Upper lobe of left lung (tissue), 4 donors: ENCODE measurements around the gene PLCXD1.

Experiments used
- EP300 ChIP-seq, 4 donors: sonication (generic); formaldehyde crosslinking; IDR thresholded peaks; one replicate each; pipeline ENCODE4 v1.5.1; 2017; ENCODE audit warnings: antibody characterized with exemption in 4 of 4, control low read depth in 2 of 4
- POLR2A ChIP-seq, 4 donors: fragments of 450-650 bp; IDR thresholded peaks; one replicate each; pipeline ENCODE4 v1.5.1; 2016 to 2017; ENCODE audit warnings: antibody characterized with exemption in 4 of 4, mild to moderate bottlenecking in 2 of 4
- POLR2AphosphoS5 ChIP-seq, 2 donors: sonication (generic); formaldehyde crosslinking; IDR thresholded peaks; one replicate each; pipeline ENCODE4 v1.5.1; 2017; ENCODE audit warnings: antibody characterized with exemption in 2 of 2
- TF ChIP-seq, protein P1 (sequence below), 6 experiments: fragments of 450-650 bp in 4 of 6; fragments of 200-600 bp in 2 of 6; sonication (generic) in 2 of 6; IDR thresholded peaks; one replicate each; pipeline ENCODE4 v1.5.1; 2016 to 2019; ENCODE audit warnings: antibody characterized with exemption in 6 of 6

DNA sequence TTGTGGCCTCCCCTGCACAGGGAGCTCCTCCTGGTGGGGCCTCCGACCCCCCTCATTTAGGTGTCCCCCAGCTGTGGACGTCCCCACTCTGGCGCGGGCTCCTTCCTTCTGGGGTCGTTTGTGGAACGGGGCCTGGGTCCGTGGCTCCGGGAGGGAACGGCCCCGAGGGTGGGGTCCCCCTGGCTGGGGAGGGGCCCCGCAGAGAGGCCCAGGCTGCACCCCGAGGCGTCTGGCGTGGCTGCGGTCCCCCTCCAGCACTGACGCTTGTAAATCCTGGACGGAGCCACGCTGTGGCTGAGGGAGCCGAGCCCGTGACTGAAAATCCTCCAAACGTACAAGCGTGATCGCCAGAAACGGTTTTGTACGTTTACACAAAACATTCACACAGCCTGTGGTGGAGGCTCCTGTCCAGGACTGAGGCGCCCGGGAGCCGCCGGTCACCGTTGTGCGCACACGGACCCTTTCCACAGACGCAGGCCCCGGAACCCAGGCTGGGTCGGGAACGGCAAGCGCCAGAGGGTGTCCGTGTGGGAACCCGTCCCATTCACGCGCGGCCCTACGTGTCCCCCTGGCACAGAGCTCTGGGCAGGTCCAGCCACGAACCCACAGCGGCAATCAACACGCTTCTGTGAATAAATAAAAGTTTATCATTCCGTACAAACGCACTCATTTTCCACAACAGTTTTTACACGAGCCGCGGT is 52.6 kb downstream of the PLCXD1 start:
- TF ChIP-seq EP300 (IDR thresholded peaks at IDR 0.05): no peak
- TF ChIP-seq, protein P1, sequence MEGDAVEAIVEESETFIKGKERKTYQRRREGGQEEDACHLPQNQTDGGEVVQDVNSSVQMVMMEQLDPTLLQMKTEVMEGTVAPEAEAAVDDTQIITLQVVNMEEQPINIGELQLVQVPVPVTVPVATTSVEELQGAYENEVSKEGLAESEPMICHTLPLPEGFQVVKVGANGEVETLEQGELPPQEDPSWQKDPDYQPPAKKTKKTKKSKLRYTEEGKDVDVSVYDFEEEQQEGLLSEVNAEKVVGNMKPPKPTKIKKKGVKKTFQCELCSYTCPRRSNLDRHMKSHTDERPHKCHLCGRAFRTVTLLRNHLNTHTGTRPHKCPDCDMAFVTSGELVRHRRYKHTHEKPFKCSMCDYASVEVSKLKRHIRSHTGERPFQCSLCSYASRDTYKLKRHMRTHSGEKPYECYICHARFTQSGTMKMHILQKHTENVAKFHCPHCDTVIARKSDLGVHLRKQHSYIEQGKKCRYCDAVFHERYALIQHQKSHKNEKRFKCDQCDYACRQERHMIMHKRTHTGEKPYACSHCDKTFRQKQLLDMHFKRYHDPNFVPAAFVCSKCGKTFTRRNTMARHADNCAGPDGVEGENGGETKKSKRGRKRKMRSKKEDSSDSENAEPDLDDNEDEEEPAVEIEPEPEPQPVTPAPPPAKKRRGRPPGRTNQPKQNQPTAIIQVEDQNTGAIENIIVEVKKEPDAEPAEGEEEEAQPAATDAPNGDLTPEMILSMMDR (IDR thresholded peaks at IDR 0.05): no peak
- TF ChIP-seq POLR2A (IDR thresholded peaks at IDR 0.05): no peak
- no peak for TF ChIP-seq POLR2AphosphoS5 (IDR thresholded peaks at IDR 0.05)
